GM23248 (cell line): Measurements from ENCODE around the gene RNF11.

Source experiments
- EZH2 ChIP-seq: fragments of 200-600 bp; sonication (generic); IDR thresholded peaks from 2 replicates; pipeline ENCODE4 v1.6.1; 2018; ENCODE audit warnings: antibody characterized with exemption, mild to moderate bottlenecking; ENCODE audit not compliant: insufficient read depth, poor library complexity, severe bottlenecking
- EZH2phosphoT487 ChIP-seq: fragments of 200-600 bp; sonication (generic); IDR thresholded peaks from 2 replicates; pipeline ENCODE4 v1.6.1; 2018; ENCODE audit warnings: antibody characterized with exemption, moderate library complexity, mild to moderate bottlenecking, low read depth; ENCODE audit not compliant: insufficient read depth

- no peak for TF ChIP-seq EZH2phosphoT487
- no peak for TF ChIP-seq EZH2
These were observed 53.8 kb downstream of the RNF11 start for GRCh38 chr1:51289676-51290488.
